Measurements from ENCODE around the gene FARS2.

DNA sequence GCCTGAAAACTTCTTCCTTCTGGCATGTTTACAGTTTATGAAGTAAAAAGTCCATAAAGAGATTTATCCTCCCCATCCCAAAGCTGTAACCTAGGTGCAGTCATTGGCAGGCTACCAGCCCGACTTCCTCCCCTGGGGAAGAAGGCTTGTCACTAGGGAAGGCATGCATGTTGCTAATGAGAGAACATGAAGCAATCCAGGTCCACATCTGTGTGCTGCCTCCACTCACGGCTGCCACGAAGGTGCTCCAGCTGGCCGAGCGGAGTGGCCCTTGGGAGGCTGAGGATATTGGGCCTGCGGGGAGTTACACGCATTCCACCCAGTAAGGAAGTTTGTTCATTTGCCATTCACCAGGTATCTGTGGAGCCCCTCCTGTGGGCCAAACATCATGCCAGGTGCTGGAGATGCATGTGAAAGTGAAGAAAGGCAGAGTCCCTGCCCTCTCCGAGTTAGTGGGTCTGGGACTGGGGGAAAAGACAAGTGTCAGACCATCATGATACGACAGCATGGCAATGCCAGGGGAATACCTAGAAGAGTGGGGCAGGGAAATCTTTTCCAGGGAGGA is 488.4 kb downstream of the FARS2 start:
- TF ChIP-seq, protein P1, sequence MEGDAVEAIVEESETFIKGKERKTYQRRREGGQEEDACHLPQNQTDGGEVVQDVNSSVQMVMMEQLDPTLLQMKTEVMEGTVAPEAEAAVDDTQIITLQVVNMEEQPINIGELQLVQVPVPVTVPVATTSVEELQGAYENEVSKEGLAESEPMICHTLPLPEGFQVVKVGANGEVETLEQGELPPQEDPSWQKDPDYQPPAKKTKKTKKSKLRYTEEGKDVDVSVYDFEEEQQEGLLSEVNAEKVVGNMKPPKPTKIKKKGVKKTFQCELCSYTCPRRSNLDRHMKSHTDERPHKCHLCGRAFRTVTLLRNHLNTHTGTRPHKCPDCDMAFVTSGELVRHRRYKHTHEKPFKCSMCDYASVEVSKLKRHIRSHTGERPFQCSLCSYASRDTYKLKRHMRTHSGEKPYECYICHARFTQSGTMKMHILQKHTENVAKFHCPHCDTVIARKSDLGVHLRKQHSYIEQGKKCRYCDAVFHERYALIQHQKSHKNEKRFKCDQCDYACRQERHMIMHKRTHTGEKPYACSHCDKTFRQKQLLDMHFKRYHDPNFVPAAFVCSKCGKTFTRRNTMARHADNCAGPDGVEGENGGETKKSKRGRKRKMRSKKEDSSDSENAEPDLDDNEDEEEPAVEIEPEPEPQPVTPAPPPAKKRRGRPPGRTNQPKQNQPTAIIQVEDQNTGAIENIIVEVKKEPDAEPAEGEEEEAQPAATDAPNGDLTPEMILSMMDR (conservative IDR thresholded peaks at IDR 0.05; ENCODE audit: low read depth, low read length): no peak
- no peak for TF ChIP-seq EZH2 (IDR thresholded peaks at IDR 0.05; ENCODE audit: borderline replicate concordance, low read depth, low read length, poor library complexity, severe bottlenecking)

Data from A673 (cell line).